HG03060 (cell line): Measurements from ENCODE around the gene MTAP.

Source experiments
- ATAC-seq: cut with Tn5 transposase; IDR thresholded peaks from one replicate; pipeline ENCODE4 v1.9.1; 2021; ENCODE audit warnings: low read depth, moderate number of reproducible peaks; ENCODE audit not compliant: unreplicated experiment

Gene MTAP

DNA sequence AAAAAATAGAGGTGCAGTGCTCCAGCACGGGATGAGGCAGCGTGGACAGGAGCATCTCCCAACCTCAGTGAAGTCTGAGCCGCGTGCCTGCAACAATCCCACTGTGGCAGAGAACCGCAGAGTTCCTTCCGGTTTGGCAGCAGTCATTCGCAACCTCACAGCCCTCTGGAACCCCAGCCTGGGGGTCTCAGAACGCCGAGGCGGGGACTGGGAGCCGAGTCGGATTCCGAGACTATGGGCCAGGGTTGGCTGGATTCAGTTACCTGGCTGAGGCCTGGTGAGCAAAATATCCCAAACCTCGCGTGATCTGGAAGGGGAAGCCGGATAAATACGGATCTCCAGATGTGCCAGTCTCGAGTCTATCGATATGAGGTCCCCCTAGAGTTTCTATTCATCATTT is 164.7 kb downstream of the MTAP start:
- no peak for ATAC-seq

DNA sequence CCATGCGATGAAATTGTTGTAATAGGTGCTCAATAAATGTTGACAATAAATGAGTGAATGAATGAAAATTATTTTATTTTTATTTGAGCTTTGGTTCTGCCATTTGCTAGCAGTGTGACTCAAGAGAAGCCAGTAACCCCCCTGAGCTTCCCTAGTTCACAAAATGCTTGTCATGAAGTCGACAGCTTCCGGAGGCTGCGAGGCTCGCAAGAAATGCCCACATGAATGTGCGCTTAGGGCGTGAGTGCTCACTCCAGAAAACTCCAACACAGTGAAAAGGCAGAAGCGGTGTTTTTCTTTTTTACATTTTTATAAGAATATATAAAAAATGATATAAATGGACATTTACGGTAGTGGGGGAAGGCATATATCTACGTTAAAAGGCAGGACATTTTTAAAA is 165.3 kb downstream of the MTAP start:
- ATAC-seq, result no peak

DNA sequence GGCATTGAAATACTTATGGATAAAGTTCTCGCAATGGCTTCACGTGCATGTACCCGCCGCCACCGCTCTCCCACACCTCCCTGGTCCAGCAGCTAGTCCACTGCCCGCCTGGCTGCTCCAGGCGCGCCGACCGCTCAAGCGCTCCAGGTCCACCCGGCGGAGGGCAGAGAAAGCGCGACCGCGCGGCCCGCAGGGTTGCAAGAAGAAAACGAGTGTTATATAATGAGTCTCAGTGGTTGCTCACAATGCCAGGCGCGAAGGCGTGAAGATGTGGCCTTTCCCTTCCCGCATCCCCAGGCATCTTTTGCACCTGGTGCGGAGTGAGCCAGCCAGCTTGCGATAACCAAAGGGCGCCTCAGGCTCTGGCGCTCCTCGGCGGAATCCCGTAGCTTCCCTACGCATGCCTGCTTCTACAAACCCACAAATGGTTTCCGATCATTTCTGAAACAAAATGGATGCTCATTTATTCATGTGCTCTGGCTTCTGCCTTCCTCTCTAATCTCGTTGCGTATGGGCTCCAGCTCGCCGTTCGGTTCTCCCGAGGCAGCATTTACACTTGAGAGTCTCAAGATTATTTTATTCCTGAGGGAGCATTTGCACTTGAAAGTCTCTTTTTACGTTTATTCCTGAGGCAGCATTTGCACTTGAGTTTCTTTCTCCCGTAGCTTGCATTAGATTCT is 166.0 kb downstream of the MTAP start:
- no peak for ATAC-seq

DNA sequence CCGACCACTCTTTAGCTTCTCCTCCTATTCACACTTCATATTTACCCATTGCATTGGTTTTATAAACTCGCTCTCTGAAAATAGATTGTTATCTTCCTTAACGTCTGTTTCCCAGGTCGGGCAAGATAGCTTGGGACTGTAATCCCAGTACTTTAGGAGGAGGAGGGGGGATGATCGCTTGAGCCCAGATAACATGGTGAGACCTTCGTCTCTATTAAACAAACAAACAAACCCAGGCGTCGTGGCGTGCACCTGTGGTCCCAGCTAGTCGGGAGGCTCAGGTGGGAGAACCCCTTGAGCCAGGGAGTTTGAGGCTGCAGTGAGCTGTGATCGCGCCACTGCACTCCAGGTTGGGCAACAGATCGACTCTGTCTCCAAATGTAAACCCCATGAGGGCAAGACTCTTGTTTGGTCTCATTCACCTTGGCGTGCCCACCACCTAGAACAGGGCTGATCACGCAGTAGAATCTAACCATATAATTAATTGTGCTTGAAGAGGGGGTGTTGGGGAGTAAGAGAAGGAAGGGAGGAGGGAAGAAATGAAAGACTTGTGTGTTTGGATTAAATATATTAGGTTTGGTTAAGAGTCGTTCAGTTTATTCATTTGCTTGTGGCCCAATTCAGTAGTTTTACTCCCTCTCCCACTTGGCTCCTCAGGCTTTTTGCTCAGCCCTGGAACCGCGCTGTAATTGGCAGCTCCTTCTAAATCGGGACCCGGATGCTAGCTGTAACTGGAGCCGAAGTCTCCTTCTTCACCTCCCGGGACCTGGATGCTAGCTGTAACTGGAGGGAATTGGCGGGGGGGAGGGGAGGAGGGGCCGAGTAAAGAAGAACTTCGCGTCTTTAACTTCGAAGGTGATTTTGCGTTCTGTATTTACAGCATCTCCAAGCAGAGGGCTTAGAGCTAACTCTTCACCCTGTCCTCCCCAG is 166.8 kb downstream of the MTAP start:
- ATAC-seq, result no peak

DNA sequence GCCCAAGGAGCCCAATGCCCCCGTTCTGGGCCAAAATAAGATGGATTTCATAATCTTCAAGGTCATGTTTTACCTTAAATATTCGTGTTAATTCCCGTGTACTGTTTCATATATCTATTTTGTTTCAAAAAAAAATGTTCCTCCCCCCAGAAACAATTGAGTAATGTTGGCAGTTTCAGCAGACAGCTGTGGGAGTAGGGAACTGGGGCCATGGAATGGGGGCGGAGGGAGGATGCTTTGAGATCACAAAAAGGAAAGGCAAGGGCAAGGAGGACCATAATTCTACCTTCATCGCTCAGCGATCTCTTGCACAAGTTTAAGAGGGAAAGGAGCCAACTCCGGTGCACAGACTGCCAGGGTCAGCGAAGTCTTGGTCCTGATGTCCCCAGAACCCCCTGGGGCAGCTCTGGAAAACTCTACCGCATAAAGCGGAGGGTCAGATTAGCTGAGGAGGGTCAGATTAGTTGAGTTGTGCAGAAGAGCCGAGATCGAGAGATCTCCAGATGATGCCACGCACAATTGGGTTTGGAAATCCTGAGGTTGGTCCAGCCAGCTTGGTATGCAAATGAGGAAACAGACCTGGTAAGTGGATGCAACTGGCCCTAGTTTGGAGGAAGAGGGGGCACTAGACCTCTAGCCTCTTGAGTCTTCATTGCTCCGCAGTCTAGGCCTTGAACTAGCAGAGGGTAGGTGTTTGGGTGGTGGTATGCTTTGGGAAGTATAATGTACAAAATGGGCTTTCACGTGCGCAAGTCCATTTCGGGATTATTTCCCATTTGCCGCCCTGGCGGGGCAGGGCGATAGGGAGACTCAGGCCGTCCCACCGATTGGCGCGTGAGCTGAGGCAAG is 167.7 kb downstream of the MTAP start:
- no peak for ATAC-seq

DNA sequence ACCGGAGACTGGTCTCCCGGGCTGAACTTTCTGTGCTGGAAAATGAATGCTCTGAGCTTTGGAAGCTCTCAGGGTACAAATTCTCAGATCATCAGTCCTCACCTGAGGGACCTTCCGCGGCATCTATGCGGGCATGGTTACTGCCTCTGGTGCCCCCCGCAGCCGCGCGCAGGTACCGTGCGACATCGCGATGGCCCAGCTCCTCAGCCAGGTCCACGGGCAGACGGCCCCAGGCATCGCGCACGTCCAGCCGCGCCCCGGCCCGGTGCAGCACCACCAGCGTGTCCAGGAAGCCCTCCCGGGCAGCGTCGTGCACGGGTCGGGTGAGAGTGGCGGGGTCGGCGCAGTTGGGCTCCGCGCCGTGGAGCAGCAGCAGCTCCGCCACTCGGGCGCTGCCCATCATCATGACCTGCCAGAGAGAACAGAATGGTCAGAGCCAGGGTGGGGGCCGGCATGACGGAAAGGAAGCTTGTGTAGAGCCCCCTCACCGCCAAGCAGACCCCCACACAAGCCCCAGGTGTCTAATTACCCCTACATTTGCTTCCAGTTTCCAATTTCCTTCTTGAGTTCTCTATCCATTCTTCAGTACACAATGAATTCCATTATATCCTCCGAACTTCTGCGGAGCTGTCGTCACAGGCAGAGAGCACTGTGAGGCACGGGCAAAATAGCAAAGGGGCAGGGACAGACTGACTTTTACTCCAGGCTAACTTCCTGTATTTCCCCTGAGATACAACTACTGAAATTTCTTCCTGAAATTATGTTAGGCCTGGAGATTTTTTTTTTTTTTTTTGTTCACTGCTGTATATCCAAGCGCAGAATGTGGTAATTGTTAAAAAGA is 168.6 kb downstream of the MTAP start:
- ATAC-seq, result no peak

DNA sequence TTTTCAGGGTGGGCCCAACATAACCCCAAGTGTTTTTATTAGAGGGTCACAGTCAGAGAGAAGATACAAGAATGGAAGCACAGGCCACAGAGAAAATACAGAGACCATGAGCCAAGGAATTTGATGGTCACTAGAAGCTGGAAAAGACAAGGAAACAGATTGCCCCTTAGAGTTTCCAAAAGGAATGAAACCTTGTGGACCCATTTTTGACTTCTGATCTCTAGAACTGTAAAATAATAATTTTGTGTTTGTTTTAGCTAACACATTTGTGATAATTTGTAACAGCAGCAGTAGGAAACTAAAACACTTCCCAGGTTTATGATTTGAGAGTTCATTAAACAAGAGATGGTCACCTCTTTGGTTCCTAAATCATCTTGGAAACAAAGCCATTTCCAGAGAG is 169.9 kb downstream of the MTAP start:
- ATAC-seq, result no peak

DNA sequence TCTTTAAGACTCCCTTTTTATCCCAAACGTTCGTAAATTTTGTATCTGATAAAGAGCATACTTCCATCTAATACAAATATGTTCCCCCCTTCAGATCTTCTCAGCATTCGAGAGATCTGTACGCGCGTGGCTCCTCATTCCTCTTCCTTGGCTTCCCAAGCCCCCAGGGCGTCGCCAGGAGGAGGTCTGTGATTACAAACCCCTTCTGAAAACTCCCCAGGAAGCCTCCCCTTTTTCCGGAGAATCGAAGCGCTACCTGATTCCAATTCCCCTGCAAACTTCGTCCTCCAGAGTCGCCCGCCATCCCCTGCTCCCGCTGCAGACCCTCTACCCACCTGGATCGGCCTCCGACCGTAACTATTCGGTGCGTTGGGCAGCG is 171.9 kb downstream of the MTAP start:
- ATAC-seq, result no peak

DNA sequence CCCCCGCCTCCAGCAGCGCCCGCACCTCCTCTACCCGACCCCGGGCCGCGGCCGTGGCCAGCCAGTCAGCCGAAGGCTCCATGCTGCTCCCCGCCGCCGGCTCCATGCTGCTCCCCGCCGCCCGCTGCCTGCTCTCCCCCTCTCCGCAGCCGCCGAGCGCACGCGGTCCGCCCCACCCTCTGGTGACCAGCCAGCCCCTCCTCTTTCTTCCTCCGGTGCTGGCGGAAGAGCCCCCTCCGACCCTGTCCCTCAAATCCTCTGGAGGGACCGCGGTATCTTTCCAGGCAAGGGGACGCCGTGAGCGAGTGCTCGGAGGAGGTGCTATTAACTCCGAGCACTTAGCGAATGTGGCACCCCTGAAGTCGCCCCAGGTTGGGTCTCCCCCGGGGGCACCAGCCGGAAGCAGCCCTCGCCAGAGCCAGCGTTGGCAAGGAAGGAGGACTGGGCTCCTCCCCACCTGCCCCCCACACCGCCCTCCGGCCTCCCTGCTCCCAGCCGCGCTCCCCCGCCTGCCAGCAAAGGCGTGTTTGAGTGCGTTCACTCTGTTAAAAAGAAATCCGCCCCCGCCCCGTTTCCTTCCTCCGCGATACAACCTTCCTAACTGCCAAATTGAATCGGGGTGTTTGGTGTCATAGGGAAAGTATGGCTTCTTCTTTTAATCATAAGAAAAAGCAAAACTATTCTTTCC is 172.4 kb downstream of the MTAP start:
- no peak for ATAC-seq

DNA sequence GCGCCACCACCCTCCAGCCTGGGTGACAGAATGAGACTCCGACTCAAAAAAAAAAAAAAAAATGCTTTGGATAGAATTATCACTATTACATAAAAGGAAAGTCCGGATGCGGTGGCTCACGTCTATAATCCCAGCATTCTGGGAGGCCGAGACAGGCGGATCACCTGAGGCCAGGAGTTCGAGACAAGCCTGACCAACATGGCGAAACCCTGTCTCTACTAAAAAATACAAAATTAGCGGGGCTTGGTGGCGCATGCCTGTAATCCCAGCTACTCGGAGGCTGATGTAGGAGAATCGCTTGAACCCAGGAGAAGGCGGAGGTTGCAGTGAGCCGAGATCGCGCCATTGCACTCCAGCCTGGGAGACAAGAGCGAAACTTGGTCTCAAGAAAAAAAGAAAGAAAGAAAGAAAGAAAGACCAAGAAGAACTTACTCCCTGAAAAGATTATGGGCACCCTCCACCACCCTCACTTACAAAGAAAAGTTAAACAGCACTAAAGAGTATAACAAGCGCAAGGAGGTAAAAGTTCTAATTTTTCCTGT is 174.0 kb downstream of the MTAP start:
- no peak for ATAC-seq

DNA sequence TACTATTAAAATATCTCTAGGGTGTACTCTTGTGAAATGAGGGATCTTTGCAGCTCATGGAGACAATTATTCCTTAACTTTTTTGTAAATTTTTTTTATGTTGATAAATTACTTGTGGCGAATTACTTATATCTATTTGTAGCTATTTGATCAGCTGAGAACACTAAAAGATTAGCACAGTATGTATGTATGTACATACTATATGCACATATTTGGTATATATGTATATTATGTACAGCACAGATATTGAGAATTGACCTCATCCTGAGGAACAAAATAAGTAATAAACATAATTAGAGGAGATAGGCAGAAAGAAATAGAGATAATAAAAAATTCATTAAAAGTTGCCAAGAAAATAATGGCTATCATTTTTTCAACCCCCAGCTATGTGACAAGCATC is 180.0 kb downstream of the MTAP start:
- ATAC-seq, result no peak

DNA sequence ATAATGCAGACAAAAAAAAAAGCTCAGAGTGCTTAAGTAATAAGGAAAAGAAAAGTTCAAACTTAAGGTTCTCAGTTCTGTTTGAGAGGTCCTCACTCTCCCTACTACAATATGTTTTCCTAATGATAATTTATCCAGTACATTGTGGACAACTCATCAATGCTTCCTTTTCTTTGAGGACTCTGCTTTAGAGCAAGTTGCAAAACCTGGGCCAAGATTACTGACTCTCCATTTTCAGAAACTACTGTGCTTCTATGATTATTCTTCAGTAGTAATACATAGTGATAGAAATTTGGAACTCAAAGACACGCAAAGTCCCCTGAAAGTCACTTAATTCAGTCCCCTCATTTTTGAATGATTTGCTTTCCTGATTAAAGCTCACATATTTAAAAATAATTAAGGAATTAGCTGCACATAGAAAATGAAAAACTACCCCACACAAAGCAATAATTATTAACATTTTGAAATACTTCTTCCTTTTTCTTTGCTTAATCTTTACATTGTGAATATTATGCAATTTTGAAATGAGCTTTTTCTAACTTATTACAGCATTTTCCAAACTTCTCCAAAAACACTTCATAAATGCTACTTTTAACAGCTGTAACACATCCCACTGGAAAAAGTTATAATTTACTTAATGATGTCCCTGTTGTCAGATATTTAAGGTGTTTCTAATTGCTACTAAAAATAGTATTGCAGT is 180.6 kb downstream of the MTAP start:
- ATAC-seq, result no peak

DNA sequence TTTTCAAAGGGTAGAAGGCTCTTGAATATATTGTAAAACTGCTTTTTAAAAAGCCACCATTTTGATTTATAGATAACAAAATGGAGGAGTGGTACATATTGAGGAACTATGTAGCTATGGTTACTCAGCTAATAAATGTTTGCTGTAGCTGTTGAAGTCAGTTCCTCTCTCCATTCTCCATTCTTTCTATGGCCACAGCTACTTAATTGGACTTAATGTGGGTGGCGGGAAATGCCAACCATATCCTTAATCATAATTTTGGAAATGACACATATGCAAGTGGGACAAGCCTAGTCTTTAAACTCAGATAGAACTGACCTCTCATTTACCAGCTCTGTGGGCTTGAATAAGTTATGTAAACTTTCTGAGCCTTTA is 181.1 kb downstream of the MTAP start:
- no peak for ATAC-seq

DNA sequence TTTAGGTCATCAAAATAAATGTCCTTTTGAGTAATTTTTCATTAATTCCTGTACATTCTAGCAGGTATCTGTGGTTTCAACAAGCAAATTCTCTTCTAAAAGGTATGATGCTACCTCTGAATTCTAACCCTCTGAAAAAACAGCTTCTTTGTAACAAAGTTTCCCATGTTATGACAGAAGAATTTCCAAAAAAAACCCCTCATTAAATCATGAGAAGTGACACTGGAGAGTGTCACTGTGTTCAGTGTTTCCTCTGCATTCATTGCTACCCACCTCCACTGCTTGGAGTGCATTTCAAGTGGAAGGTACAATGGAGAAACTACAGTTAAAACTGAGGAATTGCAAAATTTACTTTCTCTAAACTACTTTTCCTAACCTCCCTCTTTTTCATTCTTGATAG is 181.7 kb downstream of the MTAP start:
- ATAC-seq, result no peak

DNA sequence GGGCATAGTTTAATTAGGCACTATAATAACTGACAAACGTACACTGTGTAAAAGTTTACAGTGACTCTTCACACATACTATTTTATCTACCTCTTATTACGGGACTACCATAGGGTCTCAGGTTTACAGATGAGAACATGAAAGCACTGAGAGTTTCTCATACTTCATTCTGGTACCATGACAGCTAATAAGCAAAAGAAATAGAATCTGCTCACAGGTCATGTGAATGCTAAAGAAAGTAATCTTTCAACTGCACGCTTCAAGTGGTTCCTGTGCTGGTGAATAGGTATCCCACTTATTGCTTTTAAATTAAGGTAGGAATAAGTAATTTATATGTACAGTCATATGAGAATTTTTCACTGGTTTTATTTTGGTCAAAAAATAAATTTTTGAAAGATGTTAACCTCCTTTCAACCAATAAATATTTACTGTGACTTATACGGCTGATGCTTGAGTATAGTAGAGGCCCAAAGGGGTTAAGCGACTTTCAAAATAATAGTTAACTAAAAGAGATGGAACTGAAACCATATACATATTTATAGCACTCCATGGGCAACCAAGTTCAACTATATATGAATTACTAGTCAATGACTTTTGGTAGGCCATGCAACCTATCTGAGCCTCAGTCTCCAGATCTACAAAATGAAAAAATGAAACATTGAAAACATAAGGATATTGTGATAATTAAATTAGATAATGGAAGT is 183.7 kb downstream of the MTAP start:
- ATAC-seq, result peak; percentile 54
